K562 (cell line): Measurements from ENCODE around the gene TCF12.

Source experiments
- SRSF7 ChIP-seq: fragments of 200-400 bp; formaldehyde crosslinking; optimal IDR thresholded peaks from 2 replicates; pipeline ENCODE3; 2017; ENCODE audit warnings: mild to moderate bottlenecking, low read depth, low read length
- ZBTB2 ChIP-seq: fragments of 450-650 bp; IDR thresholded peaks from 2 replicates; pipeline ENCODE4 v1.6.1; 2016; ENCODE audit warnings: antibody characterized with exemption

- TF ChIP-seq ZBTB2 (no peak), SRSF7 (no peak)
These were observed 85.0 kb downstream of the TCF12 start for GRCh38 chr15:57003418-57003817.
